Parathyroid adenoma (tissue), 2 donors: Measurements from ENCODE around the gene PTPRM.

Experiments used
- H2AFZ ChIP-seq: fragments of 300-600 bp; sonication (generic); one replicate; pipeline ENCODE4 v1.7.0; 2017; ENCODE audit warnings: antibody characterized with exemption, mild to moderate bottlenecking
- H3K27ac ChIP-seq: fragments of 300-600 bp; sonication (generic); one replicate; pipeline ENCODE4 v1.7.0; 2017
- H3K27me3 ChIP-seq: fragments of 300-600 bp; sonication (generic); one replicate; pipeline ENCODE4 v1.7.0; 2017; ENCODE audit warnings: low read length; ENCODE audit not compliant: control insufficient read depth, insufficient read depth
- H3K36me3 ChIP-seq: fragments of 300-600 bp; sonication (generic); one replicate; pipeline ENCODE4 v1.7.0; 2017; ENCODE audit warnings: low read length; ENCODE audit not compliant: control insufficient read depth, insufficient read depth
- H3K4me1 ChIP-seq: fragments of 300-600 bp; sonication (generic); one replicate; pipeline ENCODE4 v1.7.0; 2017; ENCODE audit warnings: control low read depth
- H3K4me2 ChIP-seq: fragments of 300-600 bp; sonication (generic); one replicate; pipeline ENCODE4 v1.7.0; 2017; ENCODE audit warnings: low read length
- H3K4me3 ChIP-seq: fragments of 300-600 bp; sonication (generic); one replicate; pipeline ENCODE4 v1.7.0; 2017; ENCODE audit warnings: low read depth, low read length
- H3K79me2 ChIP-seq: fragments of 300-600 bp; sonication (generic); one replicate; pipeline ENCODE4 v1.7.0; 2017; ENCODE audit warnings: control low read depth
- H3K9ac ChIP-seq: fragments of 300-600 bp; sonication (generic); one replicate; pipeline ENCODE4 v1.7.0; 2017; ENCODE audit warnings: mild to moderate bottlenecking
- H3K9me3 ChIP-seq: fragments of 300-600 bp; sonication (generic); one replicate; pipeline ENCODE4 v1.7.0; 2017; ENCODE audit warnings: low read length; ENCODE audit not compliant: control insufficient read depth
- CTCF ChIP-seq: fragments of 300-600 bp; sonication (generic); IDR thresholded peaks from one replicate; pipeline ENCODE4 v1.7.0; 2017; ENCODE audit warnings: antibody characterized with exemption, mild to moderate bottlenecking
- donor health status: primary hyperparathyroidism.

PTPRM gene

GRCh38 chr18:8063733-8064132, 496.6 kb downstream of the PTPRM start:
- H3K79me2 ChIP-seq = no peaks in the 10 kb centered on the region
- H3K27me3 ChIP-seq = no peaks in the 10 kb centered on the region
- no peaks in the 10 kb centered on the region for H3K9me3 ChIP-seq
- H3K9ac ChIP-seq = no peak overlapping the region
- H3K4me3 ChIP-seq = no peak overlapping the region
- TF ChIP-seq CTCF = no peak
- no peak overlapping the region for H3K4me2 ChIP-seq
- H3K4me1 ChIP-seq = no peaks in the 10 kb centered on the region
- H3K27ac ChIP-seq = no peak overlapping the region
- no peaks in the 10 kb centered on the region for H3K36me3 ChIP-seq
- H2AFZ ChIP-seq = peak overlapping the region; percentile 25

GRCh38 chr18:8065284-8065683, 498.2 kb downstream of the PTPRM start:
- no peaks in the 10 kb centered on the region for H3K36me3 ChIP-seq
- H3K27ac ChIP-seq = no peak overlapping the region
- no peaks in the 10 kb centered on the region for H3K79me2 ChIP-seq
- H3K9ac ChIP-seq = no peak overlapping the region
- no peaks in the 10 kb centered on the region for H3K9me3 ChIP-seq
- H3K4me3 ChIP-seq = no peak overlapping the region
- H3K4me1 ChIP-seq = no peaks in the 10 kb centered on the region
- no peaks in the 10 kb centered on the region for H3K27me3 ChIP-seq
- no peak overlapping the region for H2AFZ ChIP-seq
- no peak for TF ChIP-seq CTCF
- no peak overlapping the region for H3K4me2 ChIP-seq

- no peaks in the 10 kb centered on the region for H3K36me3 ChIP-seq
- no peak overlapping the region for H3K4me2 ChIP-seq
- no peaks in the 10 kb centered on the region for H3K27me3 ChIP-seq
- no peaks in the 10 kb centered on the region for H3K79me2 ChIP-seq
- no peak overlapping the region for H3K27ac ChIP-seq
- TF ChIP-seq CTCF = no peak
- no peak overlapping the region for H2AFZ ChIP-seq
- H3K4me3 ChIP-seq = no peak overlapping the region
- no peak overlapping the region for H3K9ac ChIP-seq
- H3K4me1 ChIP-seq = no peaks in the 10 kb centered on the region
- H3K9me3 ChIP-seq = no peaks in the 10 kb centered on the region
Observed at GRCh38 chr18:8065773-8066172, 498.7 kb downstream of the PTPRM start.

GRCh38 chr18:8069708-8070107, 502.6 kb downstream of the PTPRM start:
- Histone ChIP-seq H3K9ac (no peak overlapping the region), H3K27me3 (no peaks in the 10 kb centered on the region)

More at GRCh38 chr18:8069708-8070107, 502.6 kb downstream of the PTPRM start:
- no peaks in the 10 kb centered on the region for H3K79me2 ChIP-seq
- no peaks in the 10 kb centered on the region for H3K36me3 ChIP-seq
- no peak overlapping the region for H3K4me3 ChIP-seq
- no peak overlapping the region for H3K4me2 ChIP-seq
- no peaks in the 10 kb centered on the region for H3K9me3 ChIP-seq
- no peaks in the 10 kb centered on the region for H3K4me1 ChIP-seq
- H2AFZ ChIP-seq = no peak overlapping the region
- TF ChIP-seq CTCF = no peak
- H3K27ac ChIP-seq = no peak overlapping the region
